Body of pancreas (tissue), 4 donors: ENCODE measurements around the gene SIPA1L2. TPM values are rescaled to one million over a fixed set of nuclear protein-coding genes. Genes with fewer than 3 reads are reported as not detected.

Source experiments
- ATAC-seq: fragments of 150-250 bp; one replicate; pipeline ENCODE4 v1.9.1; 2016
- DNase-seq, 4 donors: peaks; one replicate each; pipeline ENCODE4 v3.0.0-alpha.2; 2019
- H3K27ac ChIP-seq, 4 donors: fragments of 200-600 bp; sonication (generic); 1 replicate in 3 of 4; 2 replicates in 1 of 4; pipeline versions ENCODE4 v1.5.1 to v1.6.1; 2016 to 2019; ENCODE audit warnings: mild to moderate bottlenecking in 1 of 4, mixed read lengths in 1 of 4, moderate library complexity in 1 of 4
- H3K27me3 ChIP-seq, 2 donors: fragments of 200-600 bp; sonication (generic); one replicate each; pipeline ENCODE4 v1.6.0; 2016; ENCODE audit warnings: mild to moderate bottlenecking in 1 of 2
- H3K36me3 ChIP-seq, 2 donors: fragments of 200-600 bp; sonication (generic); replicated peaks in 1 of 2; 2 replicates each; pipeline ENCODE4 v1.5.1; 2016; ENCODE audit warnings: low read depth in 2 of 2; ENCODE audit not compliant: insufficient read depth in 1 of 2
- H3K4me1 ChIP-seq: fragments of 200-600 bp; sonication (generic); one replicate; pipeline ENCODE4 v1.6.0; 2016
- H3K4me3 ChIP-seq, 2 donors: fragments of 200-600 bp; sonication (generic); 1 replicate in 1 of 2; 2 replicates in 1 of 2; pipeline ENCODE4 v1.5.1; 2016 to 2019
- H3K9me3 ChIP-seq, 3 donors: fragments of 200-600 bp; sonication (generic); 1 replicate in 2 of 3; 2 replicates in 1 of 3; pipeline ENCODE4 v1.5.1; 2016
- CTCF ChIP-seq, 7 experiments: fragments of 450-650 bp in 4 of 7; fragments of 200-600 bp in 3 of 7; sonication (generic) in 3 of 7; IDR thresholded peaks; one replicate each; pipeline ENCODE4 v1.5.1; 2016 to 2019; ENCODE audit warnings: antibody characterized with exemption in 7 of 7
- POLR2A ChIP-seq, 3 donors: fragments of 450-650 bp; IDR thresholded peaks; one replicate each; pipeline ENCODE4 v1.6.1; 2016; ENCODE audit warnings: antibody characterized with exemption in 3 of 3, mild to moderate bottlenecking in 2 of 3
- WGBS, 2 donors: methylation state at CpG; one replicate each; pipeline ENCODE4 v1.1.5; 2017; 5-methylcytosine and 5-hydroxymethylcytosine counted together
- intact Hi-C: fragments of 100-400 bp; cut with DNase I; formaldehyde crosslinking; loops from one replicate; pipeline ENCODE4 v1.15.1; 2023
- total RNA-seq, 2 donors: library from RNA; depleted of rRNA; stranded (reverse); fragments of >200 nt; gene quantifications; one replicate each; pipeline ENCODE4 v1.1.0, GENCODE V29; 2016

SIPA1L2 gene
- total RNA-seq, 2 donors from 2014 or later = 5.6 to 8.6 TPM

- no peak for DNase-seq
- H3K27me3 ChIP-seq = no peaks in the 10 kb centered on the region
- intact Hi-C loops = no loop called here
- no peaks in the 10 kb centered on the region for H3K9me3 ChIP-seq
- H3K27ac ChIP-seq = no peak overlapping the region
- WGBS, 2 donors = 52 to 67% methylated on average over 3 of the region's 3 CpGs
- no peaks in the 10 kb centered on the region for H3K4me1 ChIP-seq
- no peak overlapping the region for H3K4me3 ChIP-seq
- ATAC-seq = no peak
- H3K36me3 ChIP-seq = no peaks in the 10 kb centered on the region
- TF ChIP-seq POLR2A (IDR thresholded peaks at IDR 0.05) (no peak), CTCF (IDR thresholded peaks at IDR 0.05) (no peak)
These were observed 18.4 kb upstream of the SIPA1L2 start for GRCh38 chr1:232648316-232648715.

GRCh38 chr1:232644209-232644608, 14.3 kb upstream of the SIPA1L2 start:
- H3K27ac ChIP-seq = no peak overlapping the region
- H3K36me3 ChIP-seq = no peaks in the 10 kb centered on the region
- H3K4me1 ChIP-seq = no peaks in the 10 kb centered on the region
- no peak for TF ChIP-seq POLR2A (IDR thresholded peaks at IDR 0.05)
- TF ChIP-seq CTCF (IDR thresholded peaks at IDR 0.05) = no peak
- DNase-seq (no peak), ATAC-seq (no peak)
- intact Hi-C loops = no loop called here
- no peaks in the 10 kb centered on the region for H3K27me3 ChIP-seq
- H3K9me3 ChIP-seq = no peaks in the 10 kb centered on the region
- H3K4me3 ChIP-seq = no peak overlapping the region
- 88 to 92% methylated on average over 1 of the region's 1 CpG for WGBS, 2 donors

- Histone ChIP-seq H3K36me3 (no peaks in the 10 kb centered on the region), H3K4me3 (no peak overlapping the region), H3K9me3 (no peaks in the 10 kb centered on the region), H3K4me1 (no peaks in the 10 kb centered on the region), H3K27me3 (no peaks in the 10 kb centered on the region), H3K27ac (no peak overlapping the region)
- TF ChIP-seq CTCF (IDR thresholded peaks at IDR 0.05) (no peak), POLR2A (IDR thresholded peaks at IDR 0.05) (no peak)
- ATAC-seq (no peak), DNase-seq (no peak)
- intact Hi-C loops = no loop called here
These were observed 13.3 kb upstream of the SIPA1L2 start for GRCh38 chr1:232643251-232643650.

- intact Hi-C loops = no loop called here
- no peaks in the 10 kb centered on the region for H3K9me3 ChIP-seq
- WGBS, 2 donors = 44 to 69% methylated on average over 6 of the region's 6 CpGs
- no peak overlapping the region for H3K27ac ChIP-seq
- no peaks in the 10 kb centered on the region for H3K36me3 ChIP-seq
- H3K4me1 ChIP-seq = no peaks in the 10 kb centered on the region
- H3K4me3 ChIP-seq = no peak overlapping the region
- no peak for TF ChIP-seq CTCF (IDR thresholded peaks at IDR 0.05)
- TF ChIP-seq POLR2A (IDR thresholded peaks at IDR 0.05) = no peak
- no peak for DNase-seq
- no peaks in the 10 kb centered on the region for H3K27me3 ChIP-seq
- ATAC-seq = no peak
These were observed 11.6 kb upstream of the SIPA1L2 start for GRCh38 chr1:232641507-232641906.

GRCh38 chr1:232636799-232637198, 6.9 kb upstream of the SIPA1L2 start:
- intact Hi-C loops = loop anchor here (10.0 kb wide), 2 partner anchors 308 to 388 kb away; no protein-coding TSS in a partner anchor
- no peaks in the 10 kb centered on the region for H3K9me3 ChIP-seq

More at GRCh38 chr1:232636799-232637198, 6.9 kb upstream of the SIPA1L2 start:
- no peaks in the 10 kb centered on the region for H3K4me1 ChIP-seq
- H3K27me3 ChIP-seq = no peaks in the 10 kb centered on the region
- no peaks in the 10 kb centered on the region for H3K36me3 ChIP-seq
- no peak overlapping the region for H3K4me3 ChIP-seq
- TF ChIP-seq POLR2A (IDR thresholded peaks at IDR 0.05) = no peak
- TF ChIP-seq CTCF (IDR thresholded peaks at IDR 0.05) = no peak
- no peak overlapping the region for H3K27ac ChIP-seq
- no peak for ATAC-seq
- WGBS, 2 donors = 66% methylated on average over 2 of the region's 2 CpGs
- no peak for DNase-seq
